EH (cell line): ENCODE measurements around the gene LCE3A.
"Not testable (repeated sequence)": the region's sequence is repeated elsewhere in the genome, so short reads cannot be mapped to it uniquely, and the experiment has no call there.

Source experiments
- DNase-seq: peaks from one replicate; pipeline ENCODE4 v3.0.0-alpha.2; 2015; ENCODE audit warnings: low read depth

The LCE3A gene, protein sequence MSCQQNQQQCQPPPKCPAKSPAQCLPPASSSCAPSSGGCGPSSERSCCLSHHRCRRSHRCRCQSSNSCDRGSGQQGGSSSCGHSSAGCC

DNA sequence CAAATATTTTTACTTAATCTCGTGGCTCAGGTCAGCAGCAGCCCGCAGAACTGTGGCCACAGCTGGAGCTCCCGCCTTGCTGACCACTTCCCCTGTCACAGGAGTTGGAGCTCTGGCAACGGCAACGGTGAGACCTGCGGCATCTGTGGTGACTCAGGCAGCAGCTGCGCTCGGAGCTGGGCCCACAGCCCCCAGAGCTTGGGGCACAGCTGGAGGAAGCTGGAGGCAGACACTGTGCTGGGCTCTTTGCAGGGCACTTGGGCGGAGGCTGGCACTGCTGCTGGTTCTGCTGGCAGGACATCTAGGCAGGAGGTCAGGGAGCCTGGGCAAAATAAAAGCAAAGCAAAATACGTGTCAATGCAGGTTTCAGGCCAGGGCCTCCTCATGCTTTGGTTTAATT is at the start of gene LCE3A:
Gene LCE3A, minus strand, starts transcription at position 301 of the 400 bp plus-strand sequence. Its CDS starts 0 bp downstream, at position 301.
- DNase-seq, result no peak

DNA sequence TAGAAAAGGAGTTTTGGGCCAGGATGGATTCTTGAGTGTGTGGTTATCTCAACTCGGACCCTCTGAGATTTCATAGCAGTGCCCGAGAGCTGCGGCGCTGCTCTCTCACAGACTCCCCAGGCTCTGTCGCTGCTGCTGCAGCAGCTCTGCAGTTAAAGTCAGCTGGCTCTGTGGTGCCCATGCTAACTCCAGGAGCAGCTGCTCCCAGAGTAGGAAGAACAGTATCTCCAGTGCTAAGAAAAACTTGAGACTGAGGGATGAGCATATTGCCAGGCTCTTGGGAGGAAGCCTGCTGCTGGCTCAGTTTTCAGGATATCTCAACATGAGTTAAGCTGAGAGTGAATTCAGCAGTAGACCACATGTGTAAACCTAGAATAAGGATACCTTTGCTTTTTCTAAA is 44.7 kb upstream of the LCE3A start:
- no peak for DNase-seq

DNA sequence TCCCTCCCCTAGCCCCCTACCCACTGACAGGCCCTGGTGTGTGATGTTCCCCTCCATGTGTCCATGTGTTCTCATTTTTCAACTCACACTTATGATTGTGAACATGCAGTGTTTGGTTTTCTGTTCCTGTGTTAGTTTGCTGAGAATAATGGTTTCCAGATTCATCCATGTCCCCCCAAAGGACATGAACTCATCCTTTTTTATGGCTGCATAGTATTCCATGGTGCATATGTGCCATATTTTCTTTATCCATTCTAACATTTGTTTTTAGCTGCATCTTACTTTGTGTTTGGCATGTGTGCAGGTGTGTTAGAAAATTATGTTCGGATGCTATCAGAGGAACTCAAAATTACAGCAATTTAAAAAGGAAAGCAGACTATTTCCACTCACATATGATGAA is 43.3 kb upstream of the LCE3A start:
- DNase-seq, result not testable (repeated sequence)

DNA sequence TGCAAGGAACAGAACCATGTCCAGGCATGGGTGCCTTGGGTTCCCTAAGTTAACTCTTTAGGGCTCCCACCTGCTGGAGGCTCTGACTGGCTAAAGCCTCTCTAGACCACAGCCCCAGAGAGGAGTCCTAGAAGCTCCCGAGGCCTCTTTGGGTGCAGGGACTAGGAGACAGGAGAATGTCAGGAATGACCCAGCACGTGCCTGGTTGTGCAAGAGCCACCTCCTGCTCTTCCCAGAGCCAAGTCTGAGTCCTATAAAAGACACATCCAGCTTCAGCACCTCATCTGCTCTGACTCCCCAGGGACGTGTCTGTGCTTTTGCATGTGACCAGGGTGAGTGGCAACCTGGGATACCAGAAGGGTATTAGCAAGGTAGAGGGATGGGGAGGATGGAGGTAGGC is 40.2 kb upstream of the LCE3A start, which contains the start of gene LCE2D:
Gene LCE2D, plus strand, starts transcription at position 283 of the 400 bp plus-strand sequence. CDS start 726 bp downstream, outside the sequence.
- no peak for DNase-seq

DNA sequence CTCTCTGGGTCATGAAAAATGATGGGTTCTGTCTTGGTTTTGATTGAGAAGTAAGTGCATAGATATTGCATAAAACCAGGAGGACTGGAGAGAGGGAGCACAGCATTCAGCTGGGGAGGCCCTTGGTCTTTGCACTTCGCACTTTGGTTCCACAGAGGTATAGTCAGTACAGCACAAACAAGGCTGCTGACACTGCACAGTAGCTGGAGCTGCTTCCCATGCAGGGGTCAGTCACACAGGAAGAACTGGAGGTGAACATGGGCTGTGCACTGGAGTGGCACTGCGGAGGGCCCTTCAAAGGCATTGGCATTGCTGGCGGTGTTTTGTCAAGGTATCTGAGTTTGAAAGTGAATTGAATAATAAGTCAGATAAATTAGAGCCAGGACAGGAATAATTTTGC is 35.7 kb upstream of the LCE3A start:
- DNase-seq, result no peak

DNA sequence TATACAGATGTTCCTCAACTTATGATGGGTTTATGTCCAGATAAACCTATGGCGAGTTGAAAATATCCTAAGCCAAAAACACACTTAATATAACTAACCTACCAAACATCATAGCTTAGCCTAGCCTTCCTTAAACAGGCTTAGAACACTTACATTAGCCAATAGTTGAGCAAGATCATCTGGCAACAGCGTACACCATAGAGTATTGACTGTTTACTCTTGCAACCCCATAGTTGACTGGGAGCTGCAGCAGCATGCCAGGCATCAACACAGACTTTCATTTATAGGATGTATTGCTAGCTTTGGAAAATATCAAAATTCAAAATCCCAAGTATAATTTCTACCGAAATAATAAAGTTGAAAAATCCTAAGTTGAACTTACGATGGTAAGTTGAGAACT is 34.8 kb upstream of the LCE3A start:
- DNase-seq, result no peak

DNA sequence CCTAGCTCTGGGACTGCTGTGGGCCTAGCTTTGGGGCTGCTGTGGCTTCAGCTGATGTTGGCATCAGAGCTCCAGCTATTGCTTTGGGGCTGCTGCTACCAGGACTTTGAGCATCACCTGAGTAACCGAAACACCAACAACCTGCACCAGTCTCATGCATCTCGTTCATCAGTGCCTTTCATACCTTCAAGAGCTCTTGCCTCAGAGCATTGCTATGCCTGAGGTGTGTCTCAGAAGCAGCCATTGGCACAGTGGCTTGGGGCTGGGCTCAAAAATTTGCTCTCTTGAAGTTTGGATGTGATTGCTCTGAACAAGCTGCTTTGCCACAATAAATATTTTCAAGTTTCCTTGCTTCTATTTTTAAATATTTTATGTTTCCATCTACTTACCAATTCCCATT is 33.6 kb upstream of the LCE3A start:
- no peak for DNase-seq

DNA sequence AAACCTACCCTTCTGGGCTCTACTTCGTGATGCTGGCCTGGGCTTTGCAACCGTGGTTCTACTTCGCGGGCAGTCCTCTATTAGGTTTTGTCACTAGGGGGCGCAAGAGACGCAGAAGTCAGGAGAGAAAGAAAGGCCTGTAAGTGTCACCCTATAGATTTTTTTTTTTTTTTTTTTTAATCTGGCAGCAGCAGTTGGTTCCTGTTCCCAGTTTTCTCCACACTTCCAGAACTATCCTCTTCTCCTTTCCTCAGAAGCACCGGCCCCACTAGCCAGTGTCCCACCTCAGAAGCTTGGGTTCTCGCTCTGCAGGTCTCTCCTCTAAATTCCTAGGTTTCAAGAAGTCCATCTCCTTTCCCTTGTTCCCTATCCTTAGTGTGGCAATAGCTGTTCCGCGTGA is 31.2 kb upstream of the LCE3A start:
- DNase-seq, result peak; percentile 45

DNA sequence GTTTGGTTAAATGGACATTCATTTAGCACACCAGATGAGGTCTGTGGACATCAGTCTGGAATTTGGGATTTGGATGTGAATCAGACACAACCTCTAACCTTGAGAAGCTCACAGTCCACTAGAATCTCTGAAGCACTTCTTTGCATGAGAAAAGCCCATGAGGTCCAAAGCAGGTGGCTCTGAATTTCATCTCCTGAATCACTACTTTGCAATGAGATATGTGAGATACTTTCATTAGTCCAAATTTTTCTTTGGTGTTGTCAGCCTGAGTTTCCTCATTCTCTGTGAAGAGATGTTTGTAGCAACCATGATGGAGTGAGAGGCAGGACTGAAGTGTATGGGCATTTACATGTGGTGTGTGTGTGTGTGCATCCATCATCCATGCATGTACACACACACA is 23.8 kb upstream of the LCE3A start:
- DNase-seq, result no peak

DNA sequence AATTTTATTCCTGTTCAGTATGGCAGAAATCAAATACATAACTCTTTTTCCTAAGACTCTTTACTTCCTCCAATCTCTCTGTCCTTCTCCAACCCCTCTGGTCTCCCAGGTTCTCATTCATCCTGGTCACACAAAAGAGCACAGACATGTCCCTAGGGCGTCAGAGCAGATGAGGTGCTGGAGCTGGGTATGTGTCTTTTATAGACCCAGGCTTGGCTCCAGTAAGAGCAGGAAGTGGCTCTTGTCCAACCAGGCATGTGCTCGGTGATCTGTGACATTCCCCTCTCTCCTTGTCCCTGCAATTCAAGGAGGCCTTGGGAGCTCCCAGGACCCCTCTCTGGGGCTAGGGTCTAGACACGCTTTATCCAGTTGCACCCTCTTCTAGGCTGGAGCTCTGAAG is 22.2 kb upstream of the LCE3A start:
- DNase-seq, result no peak

DNA sequence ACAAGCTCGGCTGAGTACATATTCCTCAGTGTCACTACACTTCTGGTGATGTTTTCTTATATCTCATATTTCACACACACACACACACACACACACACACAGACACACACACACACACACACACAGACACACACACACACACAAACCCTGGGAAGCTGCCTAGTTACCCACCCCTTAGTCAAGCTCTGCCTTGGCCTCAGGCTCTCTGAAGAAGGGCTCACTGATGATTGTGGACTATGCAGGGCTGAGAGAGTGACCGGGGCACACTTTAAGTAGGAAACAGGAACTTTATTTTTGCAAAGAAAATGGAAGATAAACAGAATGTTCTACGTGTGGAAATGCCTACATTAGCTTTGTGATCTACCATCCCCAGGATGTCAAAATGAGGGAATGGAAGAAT is 21.0 kb upstream of the LCE3A start:
- DNase-seq, result no peak

DNA sequence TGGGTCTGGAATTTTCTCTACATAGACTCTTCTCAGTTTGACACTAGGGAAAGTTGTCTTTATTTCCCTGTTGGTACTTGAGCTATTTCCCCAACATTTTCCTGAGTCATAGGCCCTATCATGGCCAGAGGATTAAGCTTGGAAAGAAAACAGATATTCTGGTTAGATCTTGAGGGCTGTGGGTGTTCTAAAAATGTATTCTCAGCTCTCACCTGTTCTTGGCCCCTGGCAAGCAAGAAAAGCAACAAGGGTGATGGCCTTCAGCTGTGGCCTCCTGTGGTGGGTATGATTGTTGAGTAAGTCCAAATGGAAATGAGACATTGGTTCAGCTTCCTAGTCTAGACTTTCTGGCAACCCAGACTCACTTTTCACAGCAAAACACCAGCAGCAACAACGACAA is 17.4 kb upstream of the LCE3A start:
- no peak for DNase-seq

DNA sequence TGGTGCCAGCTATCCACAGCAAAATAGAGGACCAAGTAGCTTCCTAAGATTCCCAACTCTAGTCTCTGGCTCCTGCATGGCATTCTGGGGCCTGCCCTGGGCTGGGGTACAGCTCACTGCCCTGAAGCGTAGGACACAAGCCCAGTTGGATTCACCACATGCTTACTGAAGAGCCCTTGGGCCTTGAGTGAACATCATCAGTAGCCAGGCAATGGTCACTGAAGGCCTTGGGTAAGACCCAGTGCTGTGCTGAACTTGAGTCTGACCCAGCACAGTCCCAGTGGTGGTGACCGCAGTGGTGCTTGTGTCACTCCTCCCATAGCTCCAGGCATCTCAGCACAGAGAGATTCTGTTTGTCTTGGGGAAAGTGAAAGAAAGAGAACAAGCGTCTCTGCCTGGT is 7.7 kb upstream of the LCE3A start:
- DNase-seq, result no peak

DNA sequence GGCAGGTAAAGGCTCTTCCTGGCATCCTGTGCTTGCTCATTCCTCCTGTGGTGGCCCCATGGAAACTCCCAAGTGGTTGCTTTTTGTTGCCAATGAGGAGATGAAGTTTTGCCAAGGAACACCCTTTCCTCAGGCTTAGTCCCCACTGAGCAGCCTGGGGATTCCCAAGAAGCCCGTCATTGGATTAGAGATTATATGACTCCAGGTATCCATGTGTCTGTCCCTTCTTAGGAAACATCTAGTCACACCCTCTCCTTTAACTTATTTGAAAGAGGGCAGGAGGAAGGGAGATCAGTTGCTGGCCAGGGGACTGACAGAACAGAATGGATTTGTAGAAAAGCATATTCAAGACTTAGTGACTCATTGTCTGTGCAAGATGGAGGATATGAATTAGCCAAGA is 3.8 kb upstream of the LCE3A start:
- DNase-seq, result no peak

DNA sequence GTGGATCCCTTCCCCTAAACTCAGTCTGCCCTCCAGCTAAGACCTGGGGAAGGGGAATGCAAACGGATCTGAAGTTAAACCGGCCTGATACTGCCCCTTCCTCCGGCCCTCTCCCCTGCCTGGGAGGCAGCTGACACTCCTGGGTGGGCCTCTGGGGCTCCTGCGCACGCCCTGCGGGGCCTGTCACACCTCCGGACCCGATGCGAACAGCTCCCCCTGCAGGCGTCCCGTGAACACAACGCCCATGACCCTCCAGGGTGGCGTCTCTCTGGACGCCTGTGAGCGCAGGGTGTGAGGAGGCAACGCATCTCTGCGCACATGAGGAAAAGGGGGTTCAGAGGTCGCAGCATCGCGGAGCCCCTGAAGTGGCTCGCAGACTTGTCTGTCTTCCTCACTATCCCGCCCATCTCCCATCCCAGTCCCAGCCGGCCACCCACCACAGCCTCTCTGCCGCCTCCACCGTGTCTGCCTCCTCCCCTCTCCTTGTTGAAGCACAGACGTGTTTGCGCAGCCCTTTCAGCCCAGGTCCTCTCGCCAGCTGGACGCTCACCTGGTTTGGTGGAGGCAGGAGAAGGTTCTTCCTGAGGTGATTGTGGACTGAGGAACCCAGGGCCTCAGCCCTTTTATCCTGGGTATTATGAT is 421 bp upstream of the LCE3A start:
- no peak for DNase-seq

DNA sequence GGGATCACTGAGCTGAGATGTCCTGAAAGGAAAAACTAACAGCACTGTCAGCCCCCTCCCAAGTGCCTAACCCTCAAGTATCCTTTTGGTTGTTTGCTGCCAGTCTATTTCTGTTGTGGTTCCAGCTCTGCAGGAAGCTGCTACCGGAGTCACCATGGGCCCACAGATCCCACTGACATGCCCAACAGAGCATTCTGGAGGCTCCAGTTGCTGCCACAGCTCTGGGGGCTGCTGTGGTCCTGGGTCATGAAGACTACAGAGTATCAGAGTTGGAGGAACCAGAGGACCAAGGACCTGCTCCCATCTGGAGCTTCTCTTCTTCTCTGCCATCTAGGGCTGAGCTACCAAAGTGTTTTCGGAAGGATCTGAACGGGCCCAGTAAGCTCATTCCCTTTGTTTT is 910 bp downstream of the LCE3A start:
- no peak for DNase-seq

DNA sequence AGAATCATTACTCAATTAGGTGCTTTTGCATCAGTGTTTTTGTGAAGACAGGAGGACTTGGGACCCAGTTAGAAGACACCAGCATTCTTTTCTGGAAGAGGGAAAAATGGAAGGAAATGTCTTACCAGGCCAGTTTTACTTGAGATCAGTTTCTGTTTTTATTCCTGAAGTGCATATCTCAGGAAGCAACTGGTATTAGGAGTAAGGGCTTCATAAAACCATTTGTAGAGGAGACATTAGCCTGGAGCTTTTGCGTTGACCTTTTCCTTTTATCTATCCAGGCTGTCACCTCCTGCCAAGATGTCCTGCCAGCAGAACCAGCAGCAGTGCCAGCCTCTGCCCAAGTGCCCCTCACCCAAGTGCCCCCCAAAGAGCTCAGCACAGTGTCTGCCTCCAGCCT is 9.4 kb downstream of the LCE3A start, which contains the start of gene LCE3B:
Gene LCE3B, plus strand, starts transcription at position 301 of the 400 bp plus-strand sequence. Its CDS starts 0 bp downstream, at position 301.
- no peak for DNase-seq

DNA sequence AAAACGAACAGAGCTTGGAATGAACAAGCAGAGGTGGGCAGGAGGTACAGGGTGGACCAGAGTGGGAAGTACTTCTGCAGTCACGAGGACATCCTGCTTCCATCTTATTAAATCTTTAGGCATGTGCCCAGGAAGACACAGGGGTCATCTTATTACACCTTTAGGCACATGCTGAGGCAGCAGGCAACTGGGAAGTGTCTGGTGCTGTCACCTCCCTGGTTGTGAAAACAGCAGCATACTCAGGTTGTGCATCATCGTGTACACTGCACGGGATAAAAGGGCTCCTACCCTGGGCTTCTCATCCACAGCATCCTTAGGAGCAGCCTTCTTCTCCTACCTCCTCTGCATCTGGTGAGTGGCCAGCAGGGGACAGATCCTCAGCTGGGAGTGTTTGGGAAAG is 23.0 kb downstream of the LCE3A start, which contains the start of gene LCE3C:
Gene LCE3C, plus strand, starts transcription at position 301 of the 400 bp plus-strand sequence. CDS start 498 bp downstream, outside the sequence.
- DNase-seq, result no peak

DNA sequence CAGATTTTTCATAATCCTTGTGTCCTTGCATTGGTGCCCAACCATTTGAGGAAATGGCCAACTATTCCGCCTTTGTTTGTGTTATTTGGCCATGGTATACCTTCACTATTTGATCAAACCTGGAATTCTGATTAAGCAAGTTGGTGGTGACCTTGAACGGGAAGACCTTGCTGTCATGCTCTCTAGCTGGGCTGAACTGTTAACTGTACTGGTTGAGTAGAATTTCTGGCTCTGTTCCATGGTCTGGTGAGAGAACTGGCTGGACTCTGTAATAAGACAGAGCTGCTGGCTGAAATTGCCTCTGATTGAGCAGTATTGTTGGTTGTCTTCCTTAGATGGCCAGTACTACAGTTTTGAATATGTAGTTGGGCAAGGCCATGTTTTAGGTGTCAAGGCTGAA is 25.9 kb downstream of the LCE3A start:
- DNase-seq, result no peak

DNA sequence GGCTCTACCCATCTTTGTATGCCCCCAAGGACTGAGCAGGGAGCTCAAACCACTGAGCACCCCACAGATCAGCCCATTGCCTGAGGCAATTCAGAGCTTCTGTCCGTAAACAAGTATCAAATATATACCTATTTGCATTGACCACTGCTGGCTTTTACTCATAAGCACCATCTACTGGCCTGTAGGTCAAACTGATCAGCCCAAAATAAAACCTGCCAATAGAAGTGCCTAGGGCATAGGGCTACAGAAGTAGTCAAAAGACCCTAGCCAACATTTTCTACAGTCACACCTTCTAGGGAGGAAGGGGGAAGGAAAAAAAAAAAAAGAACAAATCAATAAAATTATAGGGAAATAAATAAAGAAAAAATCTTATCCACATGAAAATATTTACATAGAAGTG is 37.3 kb downstream of the LCE3A start:
- no peak for DNase-seq

DNA sequence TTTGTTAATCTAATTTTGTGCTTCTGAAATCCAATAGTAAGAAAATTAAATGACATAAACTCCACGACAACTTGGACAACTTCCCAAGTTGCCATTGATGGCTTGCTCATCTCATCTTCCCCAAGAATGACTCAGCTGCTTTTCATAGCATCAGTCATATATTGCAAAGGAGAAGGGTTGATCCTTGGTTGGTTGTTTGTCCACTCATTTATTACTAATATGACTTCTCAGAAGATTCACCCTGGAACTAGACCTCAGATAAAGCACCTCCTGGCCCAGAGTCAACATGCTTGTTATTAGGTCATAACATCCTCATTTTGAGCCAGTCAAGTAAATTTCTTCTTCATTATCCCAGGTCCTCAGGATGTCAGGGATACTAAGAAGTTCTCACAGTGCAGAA is 40.3 kb downstream of the LCE3A start:
- no peak for DNase-seq

DNA sequence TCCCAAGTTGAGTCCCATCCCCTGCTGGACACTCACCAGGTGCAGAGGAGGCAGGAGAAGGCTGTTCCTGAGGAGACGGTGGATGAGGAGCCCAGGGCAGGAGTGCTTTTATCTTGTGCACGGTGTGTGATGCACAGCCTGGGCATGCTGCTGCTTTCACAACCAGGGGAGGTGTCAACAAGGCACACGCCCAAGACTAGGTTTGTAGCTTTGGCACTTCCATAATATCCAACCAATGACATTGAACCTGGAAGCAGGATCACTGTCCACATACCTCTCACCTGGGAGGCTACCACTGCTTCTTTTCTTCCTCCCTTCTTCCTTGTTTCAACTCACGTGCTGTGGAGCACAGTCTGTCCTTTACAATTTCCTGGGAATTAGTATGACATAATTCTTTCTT is 42.5 kb downstream of the LCE3A start, which contains the start of gene LCE3D:
Gene LCE3D, minus strand, starts transcription at position 84 of the 400 bp plus-strand sequence. CDS start 580 bp downstream, outside the sequence.
- DNase-seq, result no peak

DNA sequence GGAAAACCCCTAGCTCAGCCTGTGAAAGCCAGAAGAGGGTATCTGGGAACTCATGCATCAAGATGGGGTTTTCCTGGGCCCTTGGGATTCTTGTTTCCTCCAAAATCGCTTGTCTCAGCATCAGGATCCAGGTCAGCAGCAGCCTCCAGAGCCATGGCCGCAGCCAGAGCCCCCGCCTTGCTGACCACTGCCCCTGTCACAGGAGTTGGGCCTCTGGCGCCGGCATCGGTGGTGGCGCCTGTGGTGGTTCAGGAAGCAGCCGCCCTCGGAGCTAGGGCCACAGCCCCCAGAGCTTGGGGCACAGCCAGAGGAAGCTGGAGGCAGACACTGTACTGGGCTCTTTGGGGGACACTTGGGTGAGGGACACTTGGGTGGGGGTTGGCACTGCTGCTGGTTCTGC is 43.4 kb downstream of the LCE3A start:
- not testable (repeated sequence) for DNase-seq

DNA sequence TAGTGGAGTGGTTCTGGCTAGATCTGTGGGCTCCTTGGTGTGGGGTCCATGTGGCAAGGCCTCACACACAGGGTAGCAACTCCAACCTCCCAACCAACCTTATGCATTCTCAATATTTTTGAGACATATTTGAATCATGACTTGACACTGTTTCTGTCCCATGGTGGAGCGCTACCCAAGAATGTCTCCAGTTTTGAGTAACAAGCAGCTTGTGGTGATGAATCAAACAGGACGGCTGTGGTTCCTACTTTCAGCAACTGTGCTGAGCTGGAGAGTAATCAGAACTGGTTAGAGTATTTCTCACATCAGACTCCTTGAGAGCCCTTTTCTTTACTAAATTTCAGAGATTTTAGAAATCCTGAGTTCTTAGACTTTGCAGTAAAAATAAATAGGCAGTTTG is 45.7 kb downstream of the LCE3A start:
- no peak for DNase-seq
